Lower lobe of right lung (tissue), 2 donors: ENCODE measurements around the gene TBX5. TPM values are rescaled to one million over a fixed set of nuclear protein-coding genes. Genes with fewer than 3 reads are reported as not detected.
"Not testable (repeated sequence)": the region's sequence is repeated elsewhere in the genome, so short reads cannot be mapped to it uniquely, and the experiment has no call there.

Experiments used
- ATAC-seq, 2 donors: fragments of 200-7000 bp; cut with Tn5 transposase; one replicate each; pipeline ENCODE4 v1.9.1; 2020 to 2022; ENCODE audit warnings: mild to moderate bottlenecking in 2 of 2, moderate library complexity in 2 of 2
- DNase-seq: peaks from one replicate; pipeline ENCODE4 v3.0.0-alpha.2; 2020
- H3K27ac ChIP-seq: fragments of 200-600 bp; one replicate; pipeline ENCODE4 v1.8.0; 2022
- H3K27me3 ChIP-seq: fragments of 200-600 bp; one replicate; pipeline ENCODE4 v1.8.0; 2022; ENCODE audit warnings: low read depth
- H3K36me3 ChIP-seq: fragments of 200-600 bp; one replicate; pipeline ENCODE4 v1.8.0; 2022; ENCODE audit warnings: mild to moderate bottlenecking
- H3K4me1 ChIP-seq: fragments of 200-600 bp; one replicate; pipeline ENCODE4 v1.8.0; 2022
- H3K4me3 ChIP-seq: fragments of 200-600 bp; one replicate; pipeline ENCODE4 v1.8.0; 2022; ENCODE audit warnings: mild to moderate bottlenecking
- H3K9me3 ChIP-seq: fragments of 200-600 bp; one replicate; pipeline ENCODE4 v1.8.0; 2022
- CTCF ChIP-seq: fragments of 200-600 bp; IDR thresholded peaks from one replicate; pipeline ENCODE4 v1.8.0; 2022; ENCODE audit warnings: antibody characterized with exemption, mild to moderate bottlenecking
- intact Hi-C: fragments of 100-400 bp; cut with DNase I; formaldehyde crosslinking; loops from one replicate; pipeline ENCODE4 v1.11.0; 2022
- total RNA-seq: library from RNA; stranded (reverse); fragmentation: NEBNext Ultra II Directional; extraction: Animal tissue kit (Norgen Biotek cat#: 25700); gene quantifications from one replicate; pipeline ENCODE4 v1.2.1, GENCODE V29; 2021
- donor health status: DM: no; HTN: yes; CAD: no; lungs with severe emphysema.

Gene TBX5
- total RNA-seq, 1 donor from 2014 or later: 15.7 TPM

DNA sequence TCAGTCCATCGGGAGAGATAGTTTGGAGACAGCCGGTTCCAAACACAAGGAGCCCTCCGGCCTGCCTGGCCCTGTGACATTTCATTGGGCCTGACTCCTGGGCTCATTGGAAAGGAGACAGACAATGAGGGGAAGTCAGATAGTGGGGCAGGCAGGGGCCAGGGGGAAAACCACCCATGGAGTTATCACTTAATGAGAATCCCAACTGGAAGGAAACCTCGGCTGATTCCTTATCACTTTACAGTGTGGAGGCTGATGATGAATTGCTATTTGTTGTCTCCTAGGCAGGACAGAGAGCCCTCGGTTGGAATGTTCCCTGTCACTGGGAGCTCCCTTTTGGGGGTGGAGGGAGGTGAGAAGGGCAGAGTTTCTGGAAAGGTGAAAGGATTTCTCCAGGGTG lies 44.4 kb downstream of the TBX5 start:
- peaks cover 22% of the 10 kb centered on the region for H3K36me3 ChIP-seq
- no peak for ATAC-seq
- H3K27me3 ChIP-seq: peaks cover 3% of the 10 kb centered on the region
- no peak for TF ChIP-seq CTCF
- no peak overlapping the region for H3K4me3 ChIP-seq
- no peak for DNase-seq
- no peaks in the 10 kb centered on the region for H3K9me3 ChIP-seq
- intact Hi-C loops: no loop called here
- no peak overlapping the region for H3K27ac ChIP-seq
- H3K4me1 ChIP-seq: no peaks in the 10 kb centered on the region

- peaks cover 27% of the 10 kb centered on the region for H3K36me3 ChIP-seq
- intact Hi-C loops: no loop called here
These were observed 45.5 kb downstream of the TBX5 start for GRCh38 chr12:114360485-114360884.

DNA sequence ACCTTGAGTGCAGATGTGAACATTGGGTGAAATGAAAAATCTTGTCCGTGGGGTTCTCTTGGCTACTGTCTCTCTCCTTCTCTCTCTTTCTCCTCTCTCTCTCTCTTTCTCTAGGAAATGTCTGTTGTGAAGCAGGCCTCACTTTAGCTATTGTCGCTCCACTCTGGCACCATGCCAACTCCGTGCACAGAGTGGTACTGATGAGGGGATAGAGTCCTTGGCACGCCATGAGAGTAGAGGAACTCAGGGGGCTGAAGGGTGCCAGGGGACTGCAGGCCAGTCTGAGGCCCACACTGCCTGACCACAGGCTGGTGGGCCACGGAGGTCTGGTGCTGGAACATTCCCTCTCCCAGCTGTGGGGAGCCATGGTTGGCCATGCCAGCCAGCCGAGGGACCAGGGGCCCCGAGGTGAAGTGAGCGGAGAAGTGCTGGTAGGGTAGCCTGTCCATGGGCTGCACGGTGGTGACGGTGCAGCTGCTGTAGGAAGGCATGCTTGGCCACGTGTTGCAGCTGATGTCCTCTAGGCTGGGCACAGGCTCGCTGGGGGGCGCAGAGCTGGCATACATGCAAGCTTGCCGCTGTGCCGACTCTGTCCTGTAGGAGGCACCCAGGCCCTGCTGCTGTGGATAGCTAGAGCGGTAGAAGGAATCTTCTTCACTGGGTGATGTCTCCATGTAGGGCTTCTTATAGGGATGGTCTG lies 50.4 kb downstream of the TBX5 start:
- H3K27ac ChIP-seq: no peak overlapping the region
- no peak overlapping the region for H3K4me3 ChIP-seq
- intact Hi-C loops: no loop called here
- peaks cover 5% of the 10 kb centered on the region for H3K27me3 ChIP-seq
- ATAC-seq (peak; percentile 12 to 29), DNase-seq (no peak)
- H3K4me1 ChIP-seq: no peaks in the 10 kb centered on the region
- H3K36me3 ChIP-seq: peaks cover 8% of the 10 kb centered on the region
- no peak for TF ChIP-seq CTCF
- no peaks in the 10 kb centered on the region for H3K9me3 ChIP-seq

More at GRCh38 chr12:114360485-114360884, 45.5 kb downstream of the TBX5 start:
- Histone ChIP-seq H3K27me3 (peaks cover 3% of the 10 kb centered on the region), H3K9me3 (no peaks in the 10 kb centered on the region), H3K4me1 (no peaks in the 10 kb centered on the region), H3K4me3 (no peak overlapping the region), H3K27ac (no peak overlapping the region)
- no peak for TF ChIP-seq CTCF
- DNase-seq (no peak), ATAC-seq (no peak)

- H3K9me3 ChIP-seq, H3K4me1 ChIP-seq, ATAC-seq, H3K4me3 ChIP-seq, H3K36me3 ChIP-seq, DNase-seq, H3K27ac ChIP-seq, H3K27me3 ChIP-seq, intact Hi-C loops: not testable (repeated sequence)
These were observed 56.7 kb downstream of the TBX5 start for GRCh38 chr12:114349239-114349638.

DNA sequence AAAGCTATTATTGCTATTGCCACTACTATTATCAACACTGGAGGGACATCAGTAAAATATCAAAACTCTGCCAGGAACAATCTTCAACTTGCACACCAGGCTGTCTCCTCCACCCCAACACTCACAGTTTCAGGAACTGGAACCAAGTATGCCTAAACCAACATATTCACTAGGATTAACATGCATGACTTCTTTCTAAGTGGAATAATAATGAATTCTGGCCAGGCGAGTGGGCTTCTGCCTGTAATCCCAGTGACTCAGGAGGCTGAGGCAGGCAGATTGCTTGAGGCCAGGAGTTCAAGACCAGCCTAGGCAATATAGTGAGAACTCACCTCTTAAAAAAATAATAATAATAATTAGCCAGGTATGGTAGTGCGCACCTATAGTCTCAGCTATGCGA lies 58.1 kb downstream of the TBX5 start:
- no peak overlapping the region for H3K4me3 ChIP-seq
- no peak overlapping the region for H3K27ac ChIP-seq
- no peaks in the 10 kb centered on the region for H3K4me1 ChIP-seq
- no peak for ATAC-seq
- no peak for TF ChIP-seq CTCF
- no peak for DNase-seq
- intact Hi-C loops: no loop called here
- peaks cover 5% of the 10 kb centered on the region for H3K27me3 ChIP-seq
- H3K9me3 ChIP-seq: no peaks in the 10 kb centered on the region
- H3K36me3 ChIP-seq: no peaks in the 10 kb centered on the region

GRCh38 chr12:114344831-114345230 lies 61.1 kb downstream of the TBX5 start:
- Histone ChIP-seq H3K27me3 (no peaks in the 10 kb centered on the region), H3K9me3 (no peaks in the 10 kb centered on the region), H3K4me3 (no peak overlapping the region), H3K4me1 (no peaks in the 10 kb centered on the region), H3K36me3 (no peaks in the 10 kb centered on the region), H3K27ac (no peak overlapping the region)
- DNase-seq: no peak
- ATAC-seq: peak in 1 of 2 donors; percentile 23
- TF ChIP-seq CTCF: no peak
- intact Hi-C loops: no loop called here
